Activated CD4-positive, alpha-beta T cell treated with anti-CD3 and anti-CD28 coated beads, Interleukin-2, amount 50 U/mL, for 48 hours (primary cell): ENCODE measurements around the gene ZNF407.

ENCODE experiments used
- DNase-seq, 2 experiments: peaks; one replicate each; pipeline ENCODE4 v3.0.0-alpha.2; 2020

ZNF407 gene

DNA sequence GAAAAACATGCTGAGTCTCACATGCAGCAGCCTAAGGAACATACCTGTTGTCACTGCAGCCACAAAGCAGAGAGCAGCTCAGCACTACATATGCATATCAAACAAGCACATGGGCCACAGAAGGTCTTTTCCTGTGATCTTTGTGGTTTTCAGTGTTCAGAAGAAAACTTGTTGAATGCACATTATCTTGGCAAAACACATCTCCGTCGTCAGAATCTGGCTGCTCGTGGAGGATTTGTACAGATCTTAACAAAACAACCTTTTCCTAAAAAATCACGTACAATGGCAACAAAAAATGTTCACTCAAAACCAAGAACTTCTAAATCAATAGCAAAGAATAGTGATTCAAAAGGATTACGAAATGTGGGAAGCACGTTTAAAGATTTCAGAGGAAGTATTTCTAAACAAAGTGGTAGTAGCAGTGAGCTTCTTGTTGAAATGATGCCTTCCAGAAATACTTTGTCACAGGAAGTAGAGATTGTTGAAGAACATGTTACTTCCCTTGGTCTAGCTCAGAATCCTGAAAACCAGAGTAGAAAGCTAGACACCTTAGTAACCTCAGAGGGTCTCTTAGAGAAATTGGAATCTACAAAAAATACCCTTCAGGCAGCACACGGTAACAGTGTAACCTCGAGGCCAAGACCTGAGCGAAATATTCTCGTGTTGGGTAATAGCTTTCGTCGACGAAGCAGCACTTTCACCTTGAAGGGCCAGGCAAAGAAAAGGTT, 34.1 kb downstream of the ZNF407 start:
- peak in 1 of 2 experiments; percentile 5 for DNase-seq

GRCh38 chr18:74632351-74632679, 34.6 kb downstream of the ZNF407 start:
- no peak for DNase-seq

- no peak for DNase-seq
These were observed 35.2 kb downstream of the ZNF407 start for GRCh38 chr18:74632856-74633255.

GRCh38 chr18:74633652-74634352, 36.1 kb downstream of the ZNF407 start:
- peak in 1 of 2 experiments; percentile 26 for DNase-seq

- no peak for DNase-seq
These were observed 37.7 kb downstream of the ZNF407 start for GRCh38 chr18:74635224-74635975.

GRCh38 chr18:74637070-74637469, 39.4 kb downstream of the ZNF407 start:
- DNase-seq: no peak

- no peak for DNase-seq
These were observed 40.5 kb downstream of the ZNF407 start for GRCh38 chr18:74638210-74638609.

- no peak for DNase-seq
These were observed 47.0 kb downstream of the ZNF407 start for GRCh38 chr18:74644713-74645112.

- no peak for DNase-seq
These were observed 48.0 kb downstream of the ZNF407 start for GRCh38 chr18:74645679-74646078.

GRCh38 chr18:74651327-74652128, 53.9 kb downstream of the ZNF407 start:
- DNase-seq: no peak

- no peak for DNase-seq
These were observed 54.8 kb downstream of the ZNF407 start for GRCh38 chr18:74652392-74652988.

- DNase-seq: no peak
These were observed 57.0 kb downstream of the ZNF407 start for GRCh38 chr18:74654638-74655037.

GRCh38 chr18:74661008-74661407, 63.3 kb downstream of the ZNF407 start:
- DNase-seq: no peak

GRCh38 chr18:74661691-74662090, 64.0 kb downstream of the ZNF407 start:
- no peak for DNase-seq

DNA sequence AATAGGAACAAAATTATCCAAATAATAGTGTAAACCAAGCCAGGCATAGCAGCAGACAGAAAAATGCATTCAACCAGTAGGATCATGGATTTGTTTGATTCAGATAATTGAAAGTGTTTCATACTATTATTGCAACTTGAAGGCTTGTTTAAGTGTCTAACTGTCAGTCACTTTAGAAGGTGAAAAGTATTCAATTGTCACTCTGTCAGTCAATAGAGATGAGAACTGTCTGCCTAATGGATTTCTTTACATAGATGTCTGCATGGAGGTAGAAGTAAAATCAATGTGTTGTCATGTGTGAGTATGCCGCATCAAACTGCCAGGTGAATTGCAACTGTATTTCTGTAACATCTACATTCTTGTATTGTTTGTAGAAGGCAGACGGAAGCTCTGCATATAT, 65.0 kb downstream of the ZNF407 start:
- DNase-seq: no peak

DNA sequence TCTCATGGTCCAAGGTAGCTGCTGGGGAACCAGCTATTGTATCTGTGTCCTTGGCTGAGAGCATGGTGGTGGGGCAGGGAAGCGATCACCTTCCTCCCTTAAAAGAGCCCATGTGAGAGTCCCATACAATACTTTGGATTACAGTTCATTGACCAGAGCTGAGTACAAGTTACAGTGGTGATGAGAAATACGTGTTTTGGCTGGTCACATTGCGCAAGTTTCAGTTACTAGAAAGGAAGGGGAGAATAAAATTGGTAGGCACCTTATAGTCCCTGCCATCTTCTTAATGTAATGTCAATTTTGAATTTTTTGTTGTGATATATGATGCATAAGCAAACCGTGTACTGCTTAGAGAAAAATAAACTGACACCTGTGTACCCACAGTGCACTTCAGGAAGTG, 67.7 kb downstream of the ZNF407 start:
- no peak for DNase-seq

DNA sequence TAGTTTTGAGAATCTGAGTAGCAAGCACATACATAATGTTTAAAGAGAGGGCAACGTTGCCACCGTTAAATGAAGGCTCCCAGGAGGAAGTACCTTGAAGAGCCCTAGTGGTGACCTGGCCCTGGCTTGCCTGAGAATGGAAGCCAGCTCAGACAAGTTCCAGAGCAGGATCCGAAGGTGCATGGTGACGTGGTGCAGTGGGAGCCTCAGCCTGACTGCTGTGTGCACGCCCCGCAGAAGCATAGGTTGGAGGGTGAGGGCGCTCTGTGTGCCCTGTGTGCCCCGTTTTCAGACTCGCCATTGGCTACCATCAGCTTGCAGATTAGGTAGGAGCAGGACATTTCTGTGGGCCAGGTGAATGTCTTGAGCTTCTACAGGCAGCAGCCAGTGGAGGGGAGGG, 68.2 kb downstream of the ZNF407 start:
- DNase-seq: no peak

GRCh38 chr18:74669136-74669798, 71.6 kb downstream of the ZNF407 start:
- no peak for DNase-seq

GRCh38 chr18:74672371-74672770, 74.7 kb downstream of the ZNF407 start:
- no peak for DNase-seq

GRCh38 chr18:74674487-74674886, 76.8 kb downstream of the ZNF407 start:
- DNase-seq: no peak

GRCh38 chr18:74679006-74679678, 81.5 kb downstream of the ZNF407 start:
- DNase-seq: no peak

GRCh38 chr18:74679679-74680076, 82.0 kb downstream of the ZNF407 start:
- no peak for DNase-seq
